Measurements from ENCODE around the gene DNAJC5G. TPM values are rescaled to one million over a fixed set of nuclear protein-coding genes. Genes with fewer than 3 reads are reported as not detected.
"Not testable (repeated sequence)": the region's sequence is repeated elsewhere in the genome, so short reads cannot be mapped to it uniquely, and the experiment has no call there.

DNAJC5G gene
- total RNA-seq, 1 experiment from 2014 or later = 2.4 TPM

DNA sequence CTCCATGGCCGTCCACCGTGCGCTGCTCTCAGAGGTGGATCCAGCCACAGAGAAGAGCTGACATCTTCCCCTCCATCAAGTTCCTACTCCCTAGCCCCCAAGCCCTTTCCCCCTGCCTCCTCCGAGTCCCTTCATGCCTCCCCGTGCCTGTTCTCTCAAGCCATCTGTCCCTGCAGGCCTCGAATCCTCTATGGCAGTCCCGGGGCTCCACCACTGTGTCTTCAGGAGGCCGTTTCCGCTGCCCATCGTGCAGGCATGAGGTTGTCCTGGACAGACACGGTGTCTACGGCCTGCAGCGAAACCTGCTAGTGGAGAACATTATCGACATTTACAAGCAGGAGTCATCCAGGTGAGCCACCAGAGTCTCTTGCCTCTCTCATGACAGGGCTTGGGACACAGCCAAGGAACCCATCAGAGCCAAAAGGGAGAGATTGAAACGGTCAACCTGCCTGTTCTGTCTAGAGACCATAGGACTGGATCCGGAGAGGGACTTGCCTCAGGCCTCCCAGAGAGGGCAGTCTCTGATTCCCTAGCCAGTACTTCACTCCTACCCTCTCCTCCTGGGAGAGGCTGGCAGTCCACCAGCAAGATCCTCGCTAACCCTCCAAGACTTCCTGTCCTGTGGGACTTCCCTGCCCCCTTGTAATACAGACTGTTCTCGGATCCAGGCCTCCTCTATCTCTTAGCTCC, 23.3 kb downstream of the DNAJC5G start:
- no peak for DNase-seq (ENCODE audit: low spot score)
- H3K36me3 ChIP-seq (ENCODE audit: insufficient read depth, low read length, poor library complexity, severe bottlenecking) = no peaks in the 10 kb centered on the region
- TF ChIP-seq, protein P1, sequence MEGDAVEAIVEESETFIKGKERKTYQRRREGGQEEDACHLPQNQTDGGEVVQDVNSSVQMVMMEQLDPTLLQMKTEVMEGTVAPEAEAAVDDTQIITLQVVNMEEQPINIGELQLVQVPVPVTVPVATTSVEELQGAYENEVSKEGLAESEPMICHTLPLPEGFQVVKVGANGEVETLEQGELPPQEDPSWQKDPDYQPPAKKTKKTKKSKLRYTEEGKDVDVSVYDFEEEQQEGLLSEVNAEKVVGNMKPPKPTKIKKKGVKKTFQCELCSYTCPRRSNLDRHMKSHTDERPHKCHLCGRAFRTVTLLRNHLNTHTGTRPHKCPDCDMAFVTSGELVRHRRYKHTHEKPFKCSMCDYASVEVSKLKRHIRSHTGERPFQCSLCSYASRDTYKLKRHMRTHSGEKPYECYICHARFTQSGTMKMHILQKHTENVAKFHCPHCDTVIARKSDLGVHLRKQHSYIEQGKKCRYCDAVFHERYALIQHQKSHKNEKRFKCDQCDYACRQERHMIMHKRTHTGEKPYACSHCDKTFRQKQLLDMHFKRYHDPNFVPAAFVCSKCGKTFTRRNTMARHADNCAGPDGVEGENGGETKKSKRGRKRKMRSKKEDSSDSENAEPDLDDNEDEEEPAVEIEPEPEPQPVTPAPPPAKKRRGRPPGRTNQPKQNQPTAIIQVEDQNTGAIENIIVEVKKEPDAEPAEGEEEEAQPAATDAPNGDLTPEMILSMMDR (conservative IDR thresholded peaks at IDR 0.05; ENCODE audit: low read depth, low read length) = no peak
- H3K4me3 ChIP-seq (ENCODE audit: low read depth, low read length, poor library complexity, severe bottlenecking) = no peak overlapping the region
- CTCF ChIA-PET = no interaction called here
- POLR2A ChIA-PET (ENCODE audit: low non-redundant PET) = no interaction called here
- H3K27ac ChIP-seq (ENCODE audit: low read depth, low read length, poor library complexity, severe bottlenecking) = no peak overlapping the region
- H3K4me1 ChIP-seq (ENCODE audit: insufficient read depth, low read length, poor library complexity, severe bottlenecking) = peaks cover 4% of the 10 kb centered on the region
- intact Hi-C loops (cut with micrococcal nuclease; ENCODE audit: unreplicated experiment) = no loop called here
- no peaks in the 10 kb centered on the region for H3K9me3 ChIP-seq (ENCODE audit: low read depth, low read length, poor library complexity, severe bottlenecking)
- no peaks in the 10 kb centered on the region for H3K27me3 ChIP-seq (replicated peaks; ENCODE audit: insufficient read depth, low read depth, low read length, poor library complexity)
- no TSS peak for BruUV-seq (replicated peaks)

DNA sequence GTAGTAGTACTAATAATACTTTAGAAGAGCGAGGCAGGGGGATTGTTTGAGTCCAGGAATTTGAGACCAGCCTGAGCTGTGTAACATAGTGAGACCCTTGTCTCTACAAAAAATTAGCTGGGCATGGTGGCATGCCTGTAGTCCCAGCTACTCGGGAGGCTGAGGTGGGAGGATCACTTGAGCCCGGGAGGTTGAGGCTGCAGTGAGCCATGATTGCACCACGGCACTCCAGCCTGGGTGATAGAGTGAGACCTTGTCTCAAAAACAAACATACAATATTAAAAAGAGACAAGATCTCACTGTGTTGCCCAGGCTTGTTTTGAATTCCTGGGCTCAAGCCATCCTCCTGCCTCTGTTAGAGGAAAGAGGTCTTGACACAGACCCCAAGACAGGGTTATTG, 25.4 kb downstream of the DNAJC5G start:
- H3K27me3 ChIP-seq (replicated peaks; ENCODE audit: insufficient read depth, low read depth, low read length, poor library complexity); DNase-seq (ENCODE audit: low spot score); H3K9me3 ChIP-seq (ENCODE audit: low read depth, low read length, poor library complexity, severe bottlenecking); POLR2A ChIA-PET (ENCODE audit: low non-redundant PET); BruUV-seq (replicated peaks); H3K36me3 ChIP-seq (ENCODE audit: insufficient read depth, low read length, poor library complexity, severe bottlenecking); H3K4me3 ChIP-seq (ENCODE audit: low read depth, low read length, poor library complexity, severe bottlenecking); H3K4me1 ChIP-seq (ENCODE audit: insufficient read depth, low read length, poor library complexity, severe bottlenecking); H3K27ac ChIP-seq (ENCODE audit: low read depth, low read length, poor library complexity, severe bottlenecking): not testable (repeated sequence)
- intact Hi-C loops (cut with micrococcal nuclease; ENCODE audit: unreplicated experiment) = loop anchor here (5.0 kb wide), 2 partner anchors 38 to 203 kb away; partner anchors contain the start of gene SLC30A3
- CTCF ChIA-PET = interaction anchor here (1.0 kb wide), 1 partner anchor 454 kb away, joined by 3 read pairs; no protein-coding TSS in a partner anchor

DNA sequence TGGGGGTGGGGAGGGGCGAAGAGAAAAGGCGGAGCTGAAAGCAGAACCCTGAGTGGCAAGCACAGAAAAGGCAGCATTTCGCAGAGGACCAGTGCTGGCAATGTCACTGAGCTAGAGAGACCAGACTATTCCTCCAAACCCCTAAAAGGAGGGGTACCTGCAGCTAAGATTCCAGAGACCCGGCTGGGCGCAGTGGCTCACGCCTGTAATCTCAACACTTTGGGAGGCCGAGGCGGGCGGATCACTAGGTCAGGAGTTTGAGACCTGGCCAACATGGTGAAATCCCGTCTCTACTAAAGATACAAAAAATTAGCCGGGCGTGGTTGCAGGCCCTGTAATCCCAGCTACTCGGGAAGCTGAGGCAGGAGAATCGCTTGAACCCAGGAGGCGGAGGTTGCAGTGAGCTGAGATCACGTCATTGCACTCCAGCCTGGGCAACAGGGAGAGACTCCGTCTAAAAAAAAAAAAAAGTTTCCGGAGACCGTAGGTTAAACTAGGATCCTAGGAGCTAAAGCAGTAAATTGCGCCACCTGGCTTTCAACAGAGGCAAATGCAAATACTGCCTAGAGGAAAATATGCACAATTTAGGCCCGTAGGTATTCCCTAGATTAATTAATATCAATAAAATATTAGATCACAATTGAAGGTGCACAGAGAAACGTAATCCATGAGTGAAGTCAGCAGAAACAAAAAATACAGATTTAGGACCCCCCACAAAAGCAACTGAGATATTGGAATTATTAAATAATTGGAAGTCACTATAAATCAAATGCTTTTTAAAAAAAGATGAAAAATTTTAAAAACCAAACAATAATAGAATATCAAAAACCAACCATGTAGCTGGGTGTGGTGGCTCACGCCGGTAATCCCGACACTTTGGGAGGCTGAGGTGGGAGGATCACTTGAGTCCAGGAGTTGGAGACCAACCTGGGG, 28.1 kb downstream of the DNAJC5G start:
- TF ChIP-seq EZH2 (IDR thresholded peaks at IDR 0.05; ENCODE audit: borderline replicate concordance, low read depth, low read length, poor library complexity, severe bottlenecking) = no peak
- TF ChIP-seq, protein P1 (conservative IDR thresholded peaks at IDR 0.05; ENCODE audit: low read depth, low read length) = peak; percentile 88
- H3K9me3 ChIP-seq (ENCODE audit: low read depth, low read length, poor library complexity, severe bottlenecking) = no peaks in the 10 kb centered on the region
- peak overlapping the region; percentile 37 for H3K4me3 ChIP-seq (ENCODE audit: low read depth, low read length, poor library complexity, severe bottlenecking)
- peaks cover 15% of the 10 kb centered on the region for H3K4me1 ChIP-seq (ENCODE audit: insufficient read depth, low read length, poor library complexity, severe bottlenecking)
- ChIA-PET POLR2A (ENCODE audit: low non-redundant PET) (interaction anchor here (0.6 kb wide), 2 partner anchors 77 to 216 kb away, joined by 5 read pairs; partner anchors contain the start of gene ZNF513), CTCF (interaction anchor here (0.6 to 1.7 kb wide), 15 partner anchors 10 to 457 kb away, joined by 3 to 16 read pairs (median 5); partner anchors contain the start of genes KHK and SLC30A3)
- H3K27ac ChIP-seq (ENCODE audit: low read depth, low read length, poor library complexity, severe bottlenecking) = peak overlapping the region; percentile 17
- intact Hi-C loops (cut with micrococcal nuclease; ENCODE audit: unreplicated experiment) = loop anchor here (5.0 kb wide), 2 partner anchors 41 to 206 kb away; partner anchors contain the start of gene SLC30A3
- no peaks in the 10 kb centered on the region for H3K36me3 ChIP-seq (ENCODE audit: insufficient read depth, low read length, poor library complexity, severe bottlenecking)
- peaks cover 22% of the 10 kb centered on the region for H3K27me3 ChIP-seq (replicated peaks; ENCODE audit: insufficient read depth, low read depth, low read length, poor library complexity)
- BruUV-seq (replicated peaks) = no TSS peak
- peak; percentile 85 for DNase-seq (ENCODE audit: low spot score)

Measured in A673 (cell line).